Thyroid gland (tissue), 4 donors: ENCODE data around the gene SLC2A13.

Source experiments
- POLR2A ChIP-seq, 2 donors: fragments of 450-650 bp; IDR thresholded peaks; one replicate each; pipeline ENCODE4 v1.6.1; 2017; ENCODE audit warnings: antibody characterized with exemption in 2 of 2, mild to moderate bottlenecking in 2 of 2, moderate library complexity in 1 of 2
- TF ChIP-seq, protein P1 (sequence below), 6 experiments: fragments of 200-600 bp in 3 of 6; fragments of 450-650 bp in 3 of 6; sonication (generic) in 3 of 6; IDR thresholded peaks; one replicate each; pipeline ENCODE4 v1.5.1; 2016 to 2019; ENCODE audit warnings: antibody characterized with exemption in 6 of 6, mild to moderate bottlenecking in 2 of 6, inconsistent platforms in 1 of 6, moderate library complexity in 1 of 6

DNA sequence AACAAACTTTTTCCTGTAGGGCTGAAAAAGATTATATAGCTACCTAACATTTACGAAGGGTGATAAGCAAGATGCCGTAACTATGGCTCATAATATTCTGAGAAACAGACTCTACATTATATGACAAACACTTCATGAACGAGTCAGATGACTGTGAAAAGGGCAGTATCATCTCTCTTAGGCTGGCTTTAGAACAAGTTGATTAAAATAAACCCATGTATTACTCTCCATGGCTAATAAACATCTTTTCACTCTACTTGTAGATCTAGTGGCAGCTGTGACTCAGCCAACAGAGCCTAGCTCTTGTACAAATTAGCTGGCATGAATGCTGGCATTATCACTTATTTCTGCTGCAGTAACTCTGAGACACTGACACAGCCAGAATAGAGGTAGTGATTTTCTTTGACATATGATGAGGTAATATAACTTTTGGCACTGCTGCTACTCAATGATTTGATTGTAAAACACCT lies 47.1 kb downstream of the SLC2A13 start:
- TF ChIP-seq, protein P1, sequence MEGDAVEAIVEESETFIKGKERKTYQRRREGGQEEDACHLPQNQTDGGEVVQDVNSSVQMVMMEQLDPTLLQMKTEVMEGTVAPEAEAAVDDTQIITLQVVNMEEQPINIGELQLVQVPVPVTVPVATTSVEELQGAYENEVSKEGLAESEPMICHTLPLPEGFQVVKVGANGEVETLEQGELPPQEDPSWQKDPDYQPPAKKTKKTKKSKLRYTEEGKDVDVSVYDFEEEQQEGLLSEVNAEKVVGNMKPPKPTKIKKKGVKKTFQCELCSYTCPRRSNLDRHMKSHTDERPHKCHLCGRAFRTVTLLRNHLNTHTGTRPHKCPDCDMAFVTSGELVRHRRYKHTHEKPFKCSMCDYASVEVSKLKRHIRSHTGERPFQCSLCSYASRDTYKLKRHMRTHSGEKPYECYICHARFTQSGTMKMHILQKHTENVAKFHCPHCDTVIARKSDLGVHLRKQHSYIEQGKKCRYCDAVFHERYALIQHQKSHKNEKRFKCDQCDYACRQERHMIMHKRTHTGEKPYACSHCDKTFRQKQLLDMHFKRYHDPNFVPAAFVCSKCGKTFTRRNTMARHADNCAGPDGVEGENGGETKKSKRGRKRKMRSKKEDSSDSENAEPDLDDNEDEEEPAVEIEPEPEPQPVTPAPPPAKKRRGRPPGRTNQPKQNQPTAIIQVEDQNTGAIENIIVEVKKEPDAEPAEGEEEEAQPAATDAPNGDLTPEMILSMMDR (IDR thresholded peaks at IDR 0.05): no peak
- TF ChIP-seq POLR2A (IDR thresholded peaks at IDR 0.05): no peak
